AG08395 (cell line): Measurements from ENCODE around the gene DNM1.
"Not testable (repeated sequence)": the region's sequence is repeated elsewhere in the genome, so short reads cannot be mapped to it uniquely, and the experiment has no call there.

Source experiments
- DNase-seq: peaks from one replicate; pipeline ENCODE4 v3.0.0; 2012; ENCODE audit warnings: mixed read lengths, low spot score

DNM1 gene

DNA sequence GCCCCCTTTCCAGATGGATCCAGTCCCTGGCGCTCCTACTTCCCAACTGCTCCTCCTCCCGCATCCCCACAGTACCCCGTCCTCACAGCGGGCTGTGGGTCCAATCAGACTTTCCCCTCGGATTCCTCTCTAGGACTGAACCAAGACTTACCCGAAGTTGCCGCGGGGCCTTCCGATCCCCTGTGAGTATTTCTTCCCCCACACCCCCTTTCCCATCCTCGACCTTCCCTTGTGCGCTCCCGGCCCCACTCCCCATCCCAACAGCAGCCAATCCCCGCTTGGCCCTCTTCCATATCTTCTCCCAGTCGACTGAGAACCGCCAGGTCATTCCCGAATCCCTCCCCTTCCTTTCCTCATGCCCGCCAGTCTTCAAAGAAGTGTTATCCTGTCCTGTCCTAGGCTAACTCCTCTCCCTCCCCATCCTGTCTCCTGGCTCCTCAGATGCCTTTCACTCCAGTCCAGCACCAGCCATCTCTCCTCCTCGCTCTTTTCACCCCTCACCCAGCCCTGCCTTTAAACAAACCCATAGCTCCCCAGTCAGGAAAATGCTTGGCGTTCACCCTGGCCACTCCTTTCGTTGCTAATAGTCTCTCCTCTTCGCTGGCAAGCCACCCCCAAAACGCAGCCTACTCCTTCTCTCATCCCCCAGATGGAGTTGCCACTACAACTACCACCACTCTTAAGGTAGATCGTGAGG lies 73.5 kb downstream of the DNM1 start:
- peak; percentile 53 for DNase-seq

DNA sequence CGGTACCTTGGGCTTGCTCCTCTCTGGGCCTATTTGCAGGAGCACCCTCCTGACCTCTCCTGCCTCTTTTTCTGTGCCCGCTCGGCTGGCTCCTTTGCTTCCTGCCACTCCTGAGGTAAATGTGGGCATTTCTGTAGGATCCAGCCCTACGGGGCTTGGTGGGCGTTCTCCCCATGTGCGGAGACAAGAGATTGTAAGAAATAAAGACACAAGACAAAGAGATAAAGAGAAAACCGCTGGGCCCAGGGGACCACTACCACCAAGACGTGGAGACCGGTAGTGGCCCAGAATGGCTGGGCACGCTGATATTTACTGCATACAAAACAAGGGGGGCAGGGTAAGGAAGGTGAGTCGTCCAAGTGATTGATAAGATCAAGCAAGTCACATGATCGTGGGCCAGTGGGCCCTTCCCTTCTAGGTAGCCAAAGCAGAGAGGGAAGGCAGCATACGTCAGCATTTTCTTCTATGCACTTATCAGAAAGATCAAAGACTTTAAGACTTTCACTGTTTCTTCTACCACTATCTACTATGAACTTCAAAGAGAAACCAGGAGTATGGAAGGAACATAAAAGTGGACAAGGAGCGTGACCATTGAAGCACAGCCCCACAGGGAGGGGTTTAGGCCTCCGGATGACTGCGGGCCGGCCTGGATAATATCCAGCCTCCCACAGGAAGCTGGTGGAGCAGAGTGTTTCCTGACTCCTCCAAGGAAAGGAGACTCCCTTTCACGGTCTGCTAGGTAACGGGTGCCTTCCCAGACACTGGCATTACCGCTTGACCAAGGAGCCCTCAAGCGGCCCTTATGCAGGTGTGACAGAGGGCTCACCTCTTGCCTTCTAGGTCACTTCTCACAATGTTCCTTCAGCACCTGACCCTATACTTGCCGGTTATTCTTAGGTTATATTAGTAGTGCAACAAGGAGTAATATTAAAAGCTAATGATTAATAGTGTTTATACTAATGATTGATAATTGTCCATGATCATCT lies 76.2 kb downstream of the DNM1 start:
- DNase-seq = not testable (repeated sequence)

DNA sequence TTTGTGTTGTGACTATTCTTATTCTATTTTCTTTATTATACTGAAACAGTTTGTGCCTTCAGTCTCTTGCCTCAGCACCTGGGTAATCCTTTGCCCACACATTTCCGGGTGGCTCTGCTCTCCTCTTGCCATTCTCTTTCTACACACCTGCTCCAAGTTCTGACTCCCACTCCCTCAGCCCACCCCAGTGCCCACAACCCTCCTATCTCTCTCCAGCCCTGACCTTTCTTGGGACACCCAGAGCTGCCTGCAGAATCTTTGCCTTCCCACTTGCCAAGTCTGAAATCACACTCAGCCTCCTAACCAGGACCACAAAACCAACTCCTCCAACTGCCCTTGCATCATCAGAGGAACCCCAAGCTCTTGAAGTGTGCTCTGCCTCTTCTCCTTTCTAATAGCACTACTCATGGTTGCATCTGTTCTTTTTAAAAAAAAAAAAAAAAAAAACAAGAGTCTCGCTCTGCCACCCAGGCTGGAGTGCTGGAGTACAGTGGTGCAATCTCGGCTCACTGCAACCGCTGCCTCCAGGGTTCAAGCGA lies 77.0 kb downstream of the DNM1 start:
- no peak for DNase-seq

DNA sequence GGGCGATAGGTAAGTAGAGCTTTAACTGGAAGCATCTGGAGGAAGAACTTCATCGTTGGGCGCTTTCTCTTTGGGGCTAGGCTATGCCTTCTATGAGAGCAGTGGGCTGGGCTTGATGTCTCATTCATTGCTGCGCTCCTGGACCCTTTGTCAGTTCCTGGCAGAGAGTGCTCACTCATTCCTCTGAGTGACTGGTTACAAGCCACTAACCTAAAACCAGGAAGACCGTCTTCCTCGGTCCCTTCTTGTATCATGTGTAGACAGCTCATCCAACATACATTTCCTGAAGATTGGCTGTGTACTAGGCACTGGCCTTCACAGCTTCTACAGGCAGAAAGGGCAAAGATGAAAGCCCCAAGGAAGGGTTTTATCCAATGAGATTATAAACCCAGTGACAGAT lies 79.3 kb downstream of the DNM1 start:
- DNase-seq = peak; percentile 40

DNA sequence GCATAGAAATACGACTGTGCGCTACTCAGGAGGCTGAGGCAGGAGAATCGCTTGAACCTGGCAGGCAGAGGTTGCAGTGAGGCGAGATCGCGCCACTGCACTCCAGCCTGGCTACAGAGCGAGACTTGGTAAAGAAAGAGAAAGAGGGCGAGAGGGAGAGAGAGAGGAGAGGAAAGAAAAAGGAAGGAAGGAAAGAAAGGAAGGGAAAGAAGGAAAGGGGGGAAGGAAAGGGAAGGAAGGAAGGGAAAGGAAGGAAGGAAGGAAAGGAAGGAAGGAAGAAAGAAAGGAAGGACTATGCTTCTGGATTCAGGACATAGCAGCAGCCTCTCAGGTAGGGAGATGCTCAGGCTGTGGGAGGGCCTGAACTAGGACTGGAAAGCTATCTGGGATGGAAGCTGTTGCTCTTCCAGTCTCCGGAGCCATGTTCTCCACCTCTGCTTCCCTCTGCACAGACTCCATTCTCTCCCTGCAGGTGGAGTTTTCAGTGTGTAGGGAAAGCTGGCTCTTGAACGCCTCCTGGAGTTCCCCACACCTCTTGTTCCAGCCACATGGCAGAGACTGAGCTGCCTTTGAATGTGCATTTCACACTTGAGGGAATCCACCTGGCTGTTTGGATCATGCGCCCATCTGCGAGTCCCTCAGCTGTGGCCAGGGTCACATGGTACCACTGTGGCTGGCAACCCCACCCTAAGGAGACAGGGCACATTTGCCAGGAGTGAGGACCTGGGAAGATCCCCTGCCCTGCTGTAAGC lies 82.0 kb downstream of the DNM1 start:
- DNase-seq = no peak

DNA sequence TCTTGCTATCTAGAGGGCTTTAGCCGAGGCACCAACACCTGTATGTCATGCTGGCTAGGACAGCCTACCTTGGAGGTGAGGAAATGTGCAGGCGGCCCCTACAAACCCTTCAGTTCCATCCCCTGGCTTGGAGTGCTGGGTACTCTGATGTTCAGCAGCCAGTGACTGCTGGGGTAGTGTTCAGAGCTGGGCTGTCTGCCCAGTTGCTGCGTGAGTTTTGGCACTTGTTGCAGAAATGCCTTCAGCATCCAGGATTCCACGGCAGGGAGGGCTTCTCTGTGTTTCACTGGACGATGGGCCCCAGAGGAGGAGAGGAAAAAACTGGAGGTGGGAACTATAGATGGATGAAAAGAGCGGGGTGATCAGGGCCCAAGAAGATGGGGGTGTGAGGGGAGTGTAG lies 83.3 kb downstream of the DNM1 start:
- peak; percentile 15 for DNase-seq

DNA sequence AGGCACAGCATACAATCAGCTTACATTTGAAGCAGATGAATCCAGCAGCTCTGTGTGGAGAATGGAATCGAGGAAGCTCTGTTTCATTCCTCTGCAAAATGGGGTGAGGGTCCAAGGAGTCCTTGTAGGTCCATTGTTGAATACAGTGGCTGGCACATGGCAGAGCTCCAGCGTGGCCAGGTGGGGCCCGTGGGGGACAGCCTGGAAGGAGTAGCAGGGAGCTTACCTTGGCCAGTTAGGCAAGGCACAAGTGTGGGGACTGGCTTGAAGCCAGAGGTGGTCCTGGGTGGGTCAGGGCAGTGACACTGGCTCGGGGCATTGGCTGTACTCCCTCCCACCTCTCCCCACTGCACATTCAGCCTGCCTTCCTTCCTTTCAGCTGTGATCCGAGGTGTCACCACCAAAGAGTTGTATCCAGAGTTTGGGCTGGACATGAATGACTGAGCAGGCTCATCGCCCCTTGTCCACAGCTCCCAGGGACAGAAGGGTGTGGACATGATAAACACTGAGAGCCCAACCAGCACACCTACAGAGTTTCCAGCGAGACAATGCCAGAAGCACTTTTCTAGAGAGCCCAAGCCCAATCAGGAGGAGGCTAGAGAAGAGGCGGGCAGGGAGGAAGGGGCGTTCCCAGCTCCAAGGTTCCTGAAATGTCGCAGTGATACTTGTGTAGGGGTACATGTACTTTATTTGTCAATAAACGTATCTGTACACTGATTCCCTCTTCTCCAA lies 85.3 kb downstream of the DNM1 start:
- DNase-seq = no peak

DNA sequence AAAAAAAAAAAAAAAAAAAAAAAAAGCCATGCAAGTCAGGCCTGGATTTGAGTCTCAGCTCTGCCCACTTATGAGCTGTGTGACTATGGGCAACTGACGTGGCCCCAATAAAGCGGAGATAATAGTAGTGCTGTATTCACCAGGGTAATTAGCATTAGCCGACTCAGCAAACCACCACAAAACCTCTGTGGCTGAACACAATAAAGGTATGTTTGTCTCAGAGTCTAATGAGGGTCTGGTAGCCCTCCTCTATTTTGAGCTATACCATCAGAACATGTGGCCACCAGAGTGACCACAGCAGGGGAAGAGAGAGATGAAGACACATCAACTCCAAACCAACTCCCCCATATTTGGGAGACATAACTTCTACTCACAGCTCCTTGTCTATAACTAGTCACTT lies 88.8 kb downstream of the DNM1 start:
- no peak for DNase-seq

DNA sequence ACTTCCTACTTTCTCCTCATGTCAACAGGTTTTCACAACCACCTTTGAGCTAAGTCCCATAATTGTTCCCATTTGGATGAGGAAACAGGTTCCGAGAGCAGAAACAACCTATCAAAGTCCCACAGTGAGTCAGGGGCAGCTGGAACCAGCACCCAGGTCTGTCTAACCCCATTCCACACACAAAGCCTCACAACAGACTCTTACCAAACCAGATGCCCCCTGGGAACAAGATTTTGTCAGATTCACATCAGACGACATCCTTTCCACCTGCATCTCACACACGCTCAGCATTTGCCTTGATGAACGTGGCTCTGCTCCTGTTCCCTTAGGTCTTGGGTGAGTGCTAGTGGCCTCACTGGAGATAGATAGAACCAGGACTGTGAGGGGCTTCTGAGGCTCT lies 89.9 kb downstream of the DNM1 start:
- no peak for DNase-seq

DNA sequence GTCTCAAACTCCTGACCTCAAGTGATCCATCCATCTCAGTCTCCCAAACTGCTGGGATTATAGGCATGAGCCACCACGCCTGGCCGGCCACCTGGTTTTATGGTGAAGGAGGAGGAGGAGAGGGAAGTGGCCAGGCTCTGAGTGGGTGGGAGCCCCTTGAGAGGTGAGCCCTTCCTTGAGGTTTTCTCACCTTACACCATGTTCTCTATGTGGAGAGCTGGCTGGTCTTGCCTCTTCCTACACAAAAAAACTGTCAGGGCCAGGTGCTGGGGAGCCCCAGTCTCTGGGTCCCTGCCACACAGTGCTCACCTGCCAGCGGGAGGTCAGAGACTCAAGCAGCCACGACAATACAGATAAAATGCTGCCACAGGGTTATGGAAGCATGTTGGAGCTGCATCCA lies 91.0 kb downstream of the DNM1 start:
- no peak for DNase-seq

DNA sequence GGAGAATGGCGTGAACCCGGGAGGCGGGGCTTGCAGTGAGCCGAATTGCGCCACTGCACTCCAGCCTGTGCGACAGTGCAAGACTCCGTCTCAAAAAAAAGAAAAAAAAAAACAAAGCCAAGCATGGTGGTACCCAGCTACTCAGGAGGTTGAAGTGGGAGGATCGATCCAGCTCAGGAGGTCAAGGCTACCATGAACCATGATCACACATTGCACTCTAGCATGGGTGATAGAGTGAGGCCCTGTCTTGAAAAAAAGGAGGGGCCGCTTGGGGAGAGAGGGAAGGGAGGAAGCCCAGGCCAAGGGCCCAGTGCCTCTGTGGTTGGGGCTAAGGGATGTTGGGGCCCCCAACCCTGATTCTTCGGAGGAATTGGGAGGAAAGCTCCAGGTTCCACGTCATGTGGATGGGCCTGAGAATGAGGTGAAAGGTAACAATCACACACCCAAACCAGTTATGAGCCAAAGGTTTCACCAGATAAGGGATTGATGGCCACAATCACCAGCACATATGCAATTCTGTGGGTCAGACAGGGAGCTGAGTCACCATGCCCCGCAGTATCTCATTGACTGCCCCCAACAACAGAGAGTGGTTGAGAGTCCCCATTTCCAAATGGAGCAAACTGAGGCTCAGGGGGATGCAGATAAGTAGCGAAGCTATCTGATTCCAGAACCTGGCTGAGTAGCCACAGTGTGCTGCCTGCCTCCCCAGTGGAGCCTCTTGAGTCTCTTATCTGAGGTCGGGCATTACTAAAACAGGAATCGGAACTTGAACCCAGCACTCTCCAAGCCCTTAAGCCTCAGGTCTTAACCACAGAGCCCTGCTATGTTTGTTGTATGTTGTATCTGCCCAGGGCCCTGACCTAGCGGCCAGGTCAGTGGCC lies 93.4 kb downstream of the DNM1 start:
- DNase-seq = no peak

DNA sequence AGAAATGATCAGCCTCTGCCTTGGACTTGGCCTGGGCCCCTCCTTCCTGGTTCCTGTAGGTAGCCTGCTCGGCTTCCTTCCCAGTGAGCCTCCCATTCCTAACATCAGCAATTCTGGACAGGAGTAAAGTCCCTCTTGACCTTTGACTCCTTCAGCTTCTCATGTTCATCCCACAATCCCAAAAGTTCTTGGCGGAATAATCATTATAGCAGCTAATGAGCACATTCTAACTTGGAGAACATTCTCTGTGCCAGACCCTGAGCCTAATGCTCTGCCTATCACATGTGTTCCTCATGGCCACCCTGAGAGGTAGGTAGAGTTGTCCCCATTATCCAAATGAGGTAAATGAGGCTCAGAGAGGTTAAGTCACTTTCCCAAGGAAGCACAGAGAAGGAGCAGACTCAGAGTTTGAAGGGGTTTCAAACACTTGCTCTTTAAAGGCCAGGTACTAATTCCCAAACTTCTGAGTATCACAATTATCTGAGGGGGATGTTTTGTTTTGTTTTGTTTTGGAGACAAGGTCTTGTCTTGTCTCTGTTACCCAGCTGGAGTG lies 94.1 kb downstream of the DNM1 start:
- no peak for DNase-seq

DNA sequence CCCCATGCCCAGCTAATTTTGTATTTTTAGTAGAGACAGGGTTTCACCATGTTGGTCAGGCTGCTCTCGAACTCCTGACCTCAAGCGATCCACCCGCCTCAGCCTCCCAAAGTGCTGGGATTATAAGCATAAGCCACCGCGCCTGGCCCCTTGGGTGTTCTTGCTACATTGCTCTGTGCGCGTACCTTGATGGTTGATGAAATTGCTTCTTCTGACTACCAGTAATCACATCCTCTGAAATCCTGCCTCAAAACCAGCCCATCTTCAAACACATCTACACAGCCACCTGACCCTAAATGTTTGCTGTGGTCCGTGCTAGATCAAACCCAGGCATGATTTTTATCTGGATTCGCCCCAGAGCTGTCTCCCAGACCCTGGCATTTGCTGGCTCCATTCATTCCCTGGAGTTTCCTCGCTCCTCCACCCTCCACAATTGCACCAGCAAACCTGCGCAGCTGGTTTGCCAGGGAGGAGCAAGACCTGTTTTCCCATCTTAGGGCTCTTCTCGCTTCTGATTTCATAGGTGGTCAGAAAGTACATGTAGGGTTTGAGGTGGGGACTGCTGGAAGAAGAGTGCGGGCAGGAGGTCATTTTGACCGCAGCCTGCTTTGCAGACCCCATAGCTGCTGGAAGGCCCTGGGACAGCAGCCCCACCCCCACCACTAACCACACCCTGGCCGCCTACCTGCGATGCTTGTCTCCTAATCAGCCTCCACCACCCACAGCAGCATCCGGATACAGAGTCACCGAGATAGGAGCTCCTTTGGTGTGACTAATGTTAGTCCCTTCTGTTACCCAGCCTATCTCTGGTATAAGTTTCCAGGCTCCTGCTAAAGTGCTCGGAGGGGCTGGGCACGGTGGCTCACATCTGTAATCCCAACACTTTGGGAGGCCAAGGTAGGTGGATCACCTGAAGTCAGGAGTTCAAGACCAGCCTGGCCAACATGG lies 95.6 kb downstream of the DNM1 start:
- no peak for DNase-seq

DNA sequence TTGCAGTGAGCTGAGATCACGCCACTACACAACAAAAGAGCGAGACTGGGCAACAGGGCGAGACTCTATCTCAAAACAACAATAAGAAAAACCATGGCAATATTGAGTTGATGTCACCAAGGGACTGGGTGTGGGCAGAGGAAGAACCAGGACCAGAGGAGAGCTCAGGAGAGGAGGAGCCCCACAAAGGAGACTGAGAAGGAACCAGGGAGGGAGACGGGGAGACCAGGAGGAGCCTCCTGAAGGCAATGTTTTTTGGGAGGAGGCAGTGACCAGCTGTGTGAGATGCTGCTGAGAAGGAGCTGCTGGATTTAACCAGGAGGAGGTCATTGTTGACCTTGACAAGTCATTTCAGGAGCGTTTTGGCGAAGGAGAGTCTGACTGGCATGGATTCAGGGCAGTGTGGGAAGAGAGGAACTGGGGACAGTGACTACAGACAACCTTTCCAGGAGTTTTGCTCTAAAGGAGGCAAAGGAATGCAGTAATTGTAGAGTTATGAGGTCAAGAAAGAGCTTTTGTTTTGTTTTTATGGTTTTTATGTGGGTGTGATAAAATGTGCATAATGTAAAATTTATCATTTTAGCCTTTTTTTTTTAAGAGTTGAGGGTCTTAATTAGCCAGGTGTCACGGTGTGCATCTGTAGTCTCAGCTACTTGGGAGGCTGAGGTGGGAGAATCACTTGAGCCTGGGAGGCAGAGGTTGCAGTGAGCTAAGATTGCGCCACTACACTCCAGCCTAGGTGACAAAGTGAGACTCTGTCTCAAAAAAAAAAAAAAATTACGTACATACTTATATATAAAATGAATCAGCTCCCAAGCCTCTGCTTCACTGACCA lies 101.2 kb downstream of the DNM1 start:
- DNase-seq = peak; percentile 11
